Panc1 (cell line): ENCODE data around the gene ACTR5.

Experiments
- CTCF ChIP-seq: fragments of 450-650 bp; IDR thresholded peaks from 2 replicates; pipeline ENCODE4 v1.5.1; 2017; ENCODE audit warnings: mild to moderate bottlenecking
- POLR2AphosphoS5 ChIP-seq: IDR thresholded peaks from 2 replicates; pipeline ENCODE4 v1.6.1; 2012; ENCODE audit warnings: mild to moderate bottlenecking, low read depth, low read length, moderate library complexity
- REST ChIP-seq, 2 experiments: IDR thresholded peaks; 2 replicates each; pipeline ENCODE4 v1.6.1; 2011 to 2012; ENCODE audit warnings: low read depth in 2 of 2, control low read depth in 1 of 2, low read length in 1 of 2, mild to moderate bottlenecking in 1 of 2, moderate library complexity in 1 of 2; ENCODE audit not compliant: insufficient read depth in 1 of 2

GRCh38 chr20:38700141-38700540, 48.1 kb upstream of the ACTR5 start:
- TF ChIP-seq POLR2AphosphoS5 (no peak), CTCF (no peak), REST (IDR thresholded peaks at IDR 0.05; ENCODE audit: insufficient read depth in 1 of 2, low read depth in 2 of 2, low read length in 1 of 2) (no peak)
